ENCODE results near the gene FAM90A26.
"Not testable (repeated sequence)": the region's sequence is repeated elsewhere in the genome, so short reads cannot be mapped to it uniquely, and the experiment has no call there.

DNA sequence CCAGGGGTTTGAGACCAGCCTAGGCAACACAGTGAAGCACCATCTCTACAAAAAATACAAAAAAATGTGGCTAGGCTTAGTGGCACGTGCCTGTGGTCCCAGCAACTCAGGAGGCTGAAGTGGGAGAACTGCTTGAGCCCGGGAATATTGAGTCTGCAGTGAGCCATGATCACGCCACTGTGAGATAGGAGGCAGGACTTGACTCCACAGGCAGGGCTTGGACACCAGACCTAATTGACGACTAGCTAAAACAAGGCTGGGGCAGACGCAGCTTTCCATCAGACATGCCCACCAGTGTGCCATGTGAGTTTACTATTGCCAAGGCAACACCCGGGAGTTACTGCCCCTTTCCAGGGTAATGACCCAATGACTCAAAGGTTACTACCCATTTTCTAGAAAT, 27.4 kb upstream of the FAM90A26 start:
- not testable (repeated sequence) for TF ChIP-seq CREM (IDR thresholded peaks at IDR 0.05; ENCODE audit: low read depth); SMAD1 (IDR thresholded peaks at IDR 0.05; ENCODE audit: low read depth, partially characterized antibody); RELA (IDR thresholded peaks at IDR 0.05; ENCODE audit: borderline replicate concordance, partially characterized antibody); KLF5 (IDR thresholded peaks at IDR 0.05; ENCODE audit: partially characterized antibody); PAX8 (IDR thresholded peaks at IDR 0.05); SUZ12 (IDR thresholded peaks at IDR 0.05; ENCODE audit: unreplicated experiment); FOXM1 (IDR thresholded peaks at IDR 0.05; ENCODE audit: low read depth, low read length); TAF1 (IDR thresholded peaks at IDR 0.05; ENCODE audit: borderline replicate concordance, low read depth, low read length); POLR2A (IDR thresholded peaks at IDR 0.05; ENCODE audit: low read depth, low read length); ZNF217 (IDR thresholded peaks at IDR 0.05); CBX3 (IDR thresholded peaks at IDR 0.05; ENCODE audit: borderline replicate concordance, low read depth)
- TF ChIP-seq, protein P1, sequence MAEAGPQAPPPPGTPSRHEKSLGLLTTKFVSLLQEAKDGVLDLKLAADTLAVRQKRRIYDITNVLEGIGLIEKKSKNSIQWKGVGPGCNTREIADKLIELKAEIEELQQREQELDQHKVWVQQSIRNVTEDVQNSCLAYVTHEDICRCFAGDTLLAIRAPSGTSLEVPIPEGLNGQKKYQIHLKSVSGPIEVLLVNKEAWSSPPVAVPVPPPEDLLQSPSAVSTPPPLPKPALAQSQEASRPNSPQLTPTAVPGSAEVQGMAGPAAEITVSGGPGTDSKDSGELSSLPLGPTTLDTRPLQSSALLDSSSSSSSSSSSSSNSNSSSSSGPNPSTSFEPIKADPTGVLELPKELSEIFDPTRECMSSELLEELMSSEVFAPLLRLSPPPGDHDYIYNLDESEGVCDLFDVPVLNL (IDR thresholded peaks at IDR 0.05; ENCODE audit: low read depth, low read length): not testable (repeated sequence)
- TF ChIP-seq, protein P2, sequence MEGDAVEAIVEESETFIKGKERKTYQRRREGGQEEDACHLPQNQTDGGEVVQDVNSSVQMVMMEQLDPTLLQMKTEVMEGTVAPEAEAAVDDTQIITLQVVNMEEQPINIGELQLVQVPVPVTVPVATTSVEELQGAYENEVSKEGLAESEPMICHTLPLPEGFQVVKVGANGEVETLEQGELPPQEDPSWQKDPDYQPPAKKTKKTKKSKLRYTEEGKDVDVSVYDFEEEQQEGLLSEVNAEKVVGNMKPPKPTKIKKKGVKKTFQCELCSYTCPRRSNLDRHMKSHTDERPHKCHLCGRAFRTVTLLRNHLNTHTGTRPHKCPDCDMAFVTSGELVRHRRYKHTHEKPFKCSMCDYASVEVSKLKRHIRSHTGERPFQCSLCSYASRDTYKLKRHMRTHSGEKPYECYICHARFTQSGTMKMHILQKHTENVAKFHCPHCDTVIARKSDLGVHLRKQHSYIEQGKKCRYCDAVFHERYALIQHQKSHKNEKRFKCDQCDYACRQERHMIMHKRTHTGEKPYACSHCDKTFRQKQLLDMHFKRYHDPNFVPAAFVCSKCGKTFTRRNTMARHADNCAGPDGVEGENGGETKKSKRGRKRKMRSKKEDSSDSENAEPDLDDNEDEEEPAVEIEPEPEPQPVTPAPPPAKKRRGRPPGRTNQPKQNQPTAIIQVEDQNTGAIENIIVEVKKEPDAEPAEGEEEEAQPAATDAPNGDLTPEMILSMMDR (IDR thresholded peaks at IDR 0.05 in 2 of 3, conservative IDR thresholded peaks at IDR 0.05 in 1 of 3; ENCODE audit: control insufficient read depth in 2 of 3, extremely low read depth in 1 of 3, insufficient read depth in 1 of 3, low read depth in 3 of 3, low read length in 3 of 3): not testable (repeated sequence)
